H9 (cell line): ENCODE measurements around the gene PKN1. TPM values are rescaled to one million over a fixed set of nuclear protein-coding genes. Genes with fewer than 3 reads are reported as not detected.
"Not testable (repeated sequence)": the region's sequence is repeated elsewhere in the genome, so short reads cannot be mapped to it uniquely, and the experiment has no call there.

ENCODE experiments used
- DNase-seq: peaks from one replicate; pipeline ENCODE4 v3.0.0-alpha.2; 2017
- H2AFZ ChIP-seq: one replicate; pipeline ENCODE4 v1.6.1; 2013; ENCODE audit warnings: mild to moderate bottlenecking, low read length, control low read depth, moderate library complexity
- H2AK5ac ChIP-seq: 2 replicates; pipeline ENCODE4 v1.6.1; 2013; ENCODE audit warnings: low read length, control low read depth, mixed read lengths; ENCODE audit not compliant: insufficient read length
- H2BK120ac ChIP-seq: one replicate; pipeline ENCODE4 v1.6.1; 2013; ENCODE audit warnings: low read depth, mild to moderate bottlenecking, low read length, control low read depth, inconsistent platforms; ENCODE audit not compliant: poor library complexity, severe bottlenecking
- H2BK12ac ChIP-seq: 2 replicates; pipeline ENCODE4 v1.6.1; 2013; ENCODE audit warnings: low read length, control low read depth, mixed read lengths, low read depth; ENCODE audit not compliant: insufficient read length
- H2BK15ac ChIP-seq: 2 replicates; pipeline ENCODE4 v1.6.1; 2013; ENCODE audit warnings: low read depth, low read length, control low read depth
- H2BK20ac ChIP-seq: one replicate; pipeline ENCODE4 v1.6.1; 2013; ENCODE audit warnings: low read depth, mild to moderate bottlenecking, low read length, control low read depth, inconsistent platforms; ENCODE audit not compliant: poor library complexity, severe bottlenecking
- H2BK5ac ChIP-seq: 2 replicates; pipeline ENCODE4 v1.6.1; 2013; ENCODE audit warnings: low read length, control low read depth, mixed read lengths; ENCODE audit not compliant: insufficient read length
- H3K14ac ChIP-seq: 2 replicates; pipeline ENCODE4 v1.6.1; 2013; ENCODE audit warnings: low read length, control low read depth; ENCODE audit not compliant: insufficient read depth
- H3K18ac ChIP-seq: 2 replicates; pipeline ENCODE4 v1.6.1; 2013; ENCODE audit warnings: low read depth, mild to moderate bottlenecking, mixed read lengths, low read length, control low read depth; ENCODE audit not compliant: insufficient read length
- H3K23ac ChIP-seq: 2 replicates; pipeline ENCODE4 v1.6.1; 2013; ENCODE audit warnings: low read length, control low read depth, mixed read lengths, low read depth; ENCODE audit not compliant: insufficient read length
- H3K23me2 ChIP-seq: 2 replicates; pipeline ENCODE4 v1.6.1; 2013; ENCODE audit warnings: low read depth, mild to moderate bottlenecking, mixed read lengths, low read length, control low read depth; ENCODE audit not compliant: insufficient read length, poor library complexity, severe bottlenecking
- H3K27ac ChIP-seq: 2 replicates; pipeline ENCODE4 v1.5.1; 2013; ENCODE audit warnings: low read length, control low read depth, mixed read lengths, low read depth; ENCODE audit not compliant: insufficient read length
- H3K27me3 ChIP-seq: 2 replicates; pipeline ENCODE4 v1.6.1; 2013; ENCODE audit warnings: low read length, control low read depth, inconsistent platforms; ENCODE audit not compliant: insufficient read depth
- H3K4ac ChIP-seq: 2 replicates; pipeline ENCODE4 v1.6.1; 2013; ENCODE audit warnings: low read depth, mild to moderate bottlenecking, control low read depth, inconsistent platforms, low read length, moderate library complexity
- H3K4me1 ChIP-seq: 2 replicates; pipeline ENCODE4 v1.6.1; 2013; ENCODE audit warnings: low read length, control low read depth, inconsistent platforms; ENCODE audit not compliant: insufficient read depth
- H3K4me2 ChIP-seq: 2 replicates; pipeline ENCODE4 v1.6.1; 2013; ENCODE audit warnings: low read length, control low read depth, mixed read lengths; ENCODE audit not compliant: insufficient read length, insufficient read depth
- H3K56ac ChIP-seq: 2 replicates; pipeline ENCODE4 v1.6.1; 2013; ENCODE audit warnings: low read depth, mild to moderate bottlenecking, mixed read lengths, low read length, control low read depth; ENCODE audit not compliant: insufficient read length
- H3K79me1 ChIP-seq: 2 replicates; pipeline ENCODE4 v1.6.1; 2013; ENCODE audit warnings: low read depth, mild to moderate bottlenecking, moderate library complexity, low read length, control low read depth, inconsistent platforms; ENCODE audit not compliant: insufficient read depth, poor library complexity, severe bottlenecking
- H3K79me2 ChIP-seq: 2 replicates; pipeline ENCODE4 v1.6.1; 2013; ENCODE audit warnings: low read length, control low read depth, inconsistent platforms; ENCODE audit not compliant: insufficient read depth
- H3K9ac ChIP-seq: 2 replicates; pipeline ENCODE4 v1.6.1; 2013; ENCODE audit warnings: low read length, control low read depth, mixed read lengths; ENCODE audit not compliant: insufficient read length; ENCODE audit errors: extremely low read depth
- H3K9me3 ChIP-seq: one replicate; pipeline ENCODE4 v1.6.1; 2013; ENCODE audit warnings: low read depth, low read length, inconsistent platforms; ENCODE audit not compliant: control insufficient read depth
- H3T11ph ChIP-seq: one replicate; pipeline ENCODE4 v1.6.1; 2013; ENCODE audit warnings: mild to moderate bottlenecking, low read length, control low read depth, inconsistent platforms
- H4K20me1 ChIP-seq: one replicate; pipeline ENCODE4 v1.6.1; 2013; ENCODE audit not compliant: control insufficient read depth, insufficient read length, insufficient read depth
- H4K5ac ChIP-seq: 2 replicates; pipeline ENCODE4 v1.6.1; 2013; ENCODE audit warnings: low read depth, mild to moderate bottlenecking, mixed read lengths, low read length, control low read depth; ENCODE audit not compliant: insufficient read length
- H4K8ac ChIP-seq: replicated peaks from 2 replicates; pipeline ENCODE4 v1.6.1; 2013; ENCODE audit warnings: low read length, control low read depth, mixed read lengths, low read depth; ENCODE audit not compliant: insufficient read length
- H4K91ac ChIP-seq: 2 replicates; pipeline ENCODE4 v1.6.1; 2013; ENCODE audit warnings: low read depth, mild to moderate bottlenecking, moderate library complexity, mixed read lengths, low read length, control low read depth; ENCODE audit not compliant: insufficient read length
- H3K27ac Mint-ChIP-seq, 3 experiments: 2 replicates in 2 of 3; 3 replicates in 1 of 3; pipeline ENCODE4 v1.8.0; 2020 to 2021; ENCODE audit warnings: mixed read lengths in 3 of 3, mild to moderate bottlenecking in 1 of 3, moderate library complexity in 1 of 3
- H3K27me3 Mint-ChIP-seq: 2 replicates; pipeline ENCODE4 v1.8.0; 2021; ENCODE audit warnings: low read depth, mild to moderate bottlenecking, moderate library complexity, mixed read lengths
- H3K36me3 Mint-ChIP-seq, 3 experiments: 2 replicates in 2 of 3; 3 replicates in 1 of 3; pipeline ENCODE4 v1.8.0; 2020 to 2021; ENCODE audit warnings: low read depth in 3 of 3, mixed read lengths in 3 of 3; ENCODE audit not compliant: insufficient read depth in 1 of 3
- H3K4me1 Mint-ChIP-seq, 2 experiments: 2 replicates each; pipeline ENCODE4 v1.8.0; 2020; ENCODE audit warnings: mixed read lengths in 2 of 2
- H3K4me3 Mint-ChIP-seq, 2 experiments: 2 replicates in 1 of 2; 3 replicates in 1 of 2; pipeline ENCODE4 v1.8.0; 2020 to 2021; ENCODE audit warnings: mild to moderate bottlenecking in 2 of 2, mixed read lengths in 2 of 2, moderate library complexity in 1 of 2
- H3K9me3 Mint-ChIP-seq, 2 experiments: 2 replicates in 1 of 2; 3 replicates in 1 of 2; pipeline ENCODE4 v1.8.0; 2020; ENCODE audit warnings: mild to moderate bottlenecking in 2 of 2, mixed read lengths in 2 of 2, moderate library complexity in 1 of 2
- WGBS: extraction: QIAGEN DNeasy Blood & Tissue Kit; methylation state at CpG from one replicate; pipeline ENCODE4 v1.1.7; 2013; ENCODE audit warnings: missing lambda C conversion rate, low lambda C conversion rate, mixed read lengths; ENCODE audit not compliant: insufficient read length; ENCODE audit errors: extremely low coverage; 5-methylcytosine and 5-hydroxymethylcytosine counted together
- total RNA-seq: library from RNA; stranded (reverse); gene quantifications from 2 replicates; pipeline ENCODE4 v1.2.1, GENCODE V29; 2021
- TF ChIP-seq, protein P1 (sequence below): fragments of 200-600 bp; sonication (generic); conservative IDR thresholded peaks from 3 replicates; pipeline ENCODE4 v1.8.0; 2021; ENCODE audit warnings: antibody characterized with exemption, mild to moderate bottlenecking

The PKN1 gene
- total RNA-seq, 1 experiment from 2014 or later = 159 TPM

DNA sequence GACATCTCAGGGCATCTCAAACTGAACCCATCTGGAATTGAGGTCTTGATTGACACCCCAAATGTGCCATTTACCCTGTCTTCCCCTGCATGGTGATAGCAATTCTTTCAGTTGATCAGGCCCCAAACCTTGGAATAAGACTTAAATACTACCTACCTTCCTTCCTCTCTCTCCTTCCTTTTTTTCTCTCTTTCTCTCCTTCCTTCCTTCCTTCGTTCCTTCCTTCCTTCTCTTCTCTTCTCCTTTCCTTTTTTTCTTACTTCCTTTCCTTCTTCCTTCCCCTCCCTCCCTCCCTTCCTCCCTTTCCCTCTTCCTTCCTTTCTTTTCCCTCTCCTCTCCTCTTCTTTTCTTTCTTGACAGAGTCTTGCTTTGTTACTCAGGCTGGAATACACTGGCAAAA is 70.2 kb downstream of the PKN1 start:
- no peak overlapping the region for H3K4me2 ChIP-seq
- no peak overlapping the region for H2BK15ac ChIP-seq
- H3K27me3 ChIP-seq = no peaks in the 10 kb centered on the region
- H3T11ph ChIP-seq = no peak overlapping the region
- H3K79me2 ChIP-seq = no peaks in the 10 kb centered on the region
- H3K9me3 ChIP-seq = no peaks in the 10 kb centered on the region
- H3K4me1 ChIP-seq = no peaks in the 10 kb centered on the region
- H2AK5ac ChIP-seq = no peak overlapping the region
- no peak overlapping the region for H3K56ac ChIP-seq
- H4K91ac ChIP-seq = no peak overlapping the region
- no peaks in the 10 kb centered on the region for H4K20me1 ChIP-seq
- Mint-ChIP-seq H3K27me3 (peaks cover 8% of the 10 kb centered on the region), H3K36me3 (no peaks in the 10 kb centered on the region), H3K27ac (no peak overlapping the region), H3K9me3 (no peaks in the 10 kb centered on the region), H3K4me3 (no peak overlapping the region), H3K4me1 (peaks cover 5 to 11% of the 10 kb centered on the region in 2 experiments; a peak in 3 of 4 replicates)
- H4K8ac ChIP-seq = no peak overlapping the region
- no peak overlapping the region for H2AFZ ChIP-seq
- no peak overlapping the region for H3K18ac ChIP-seq
- H3K27ac ChIP-seq = no peak overlapping the region
- TF ChIP-seq, protein P1, sequence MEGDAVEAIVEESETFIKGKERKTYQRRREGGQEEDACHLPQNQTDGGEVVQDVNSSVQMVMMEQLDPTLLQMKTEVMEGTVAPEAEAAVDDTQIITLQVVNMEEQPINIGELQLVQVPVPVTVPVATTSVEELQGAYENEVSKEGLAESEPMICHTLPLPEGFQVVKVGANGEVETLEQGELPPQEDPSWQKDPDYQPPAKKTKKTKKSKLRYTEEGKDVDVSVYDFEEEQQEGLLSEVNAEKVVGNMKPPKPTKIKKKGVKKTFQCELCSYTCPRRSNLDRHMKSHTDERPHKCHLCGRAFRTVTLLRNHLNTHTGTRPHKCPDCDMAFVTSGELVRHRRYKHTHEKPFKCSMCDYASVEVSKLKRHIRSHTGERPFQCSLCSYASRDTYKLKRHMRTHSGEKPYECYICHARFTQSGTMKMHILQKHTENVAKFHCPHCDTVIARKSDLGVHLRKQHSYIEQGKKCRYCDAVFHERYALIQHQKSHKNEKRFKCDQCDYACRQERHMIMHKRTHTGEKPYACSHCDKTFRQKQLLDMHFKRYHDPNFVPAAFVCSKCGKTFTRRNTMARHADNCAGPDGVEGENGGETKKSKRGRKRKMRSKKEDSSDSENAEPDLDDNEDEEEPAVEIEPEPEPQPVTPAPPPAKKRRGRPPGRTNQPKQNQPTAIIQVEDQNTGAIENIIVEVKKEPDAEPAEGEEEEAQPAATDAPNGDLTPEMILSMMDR = no peak
- no peaks in the 10 kb centered on the region for H3K23me2 ChIP-seq
- no peak overlapping the region for H3K23ac ChIP-seq
- H3K79me1 ChIP-seq = no peaks in the 10 kb centered on the region
- no peak overlapping the region for H2BK20ac ChIP-seq
- WGBS = no CpG with 5 or more reads among the region's 1 CpG
- H2BK120ac ChIP-seq = no peak overlapping the region
- no peak overlapping the region for H4K5ac ChIP-seq
- no peak overlapping the region for H2BK5ac ChIP-seq
- H3K9ac ChIP-seq = no peak overlapping the region
- no peak overlapping the region for H3K14ac ChIP-seq
- no peak overlapping the region for H3K4ac ChIP-seq
- H2BK12ac ChIP-seq = no peak overlapping the region
- no peak for DNase-seq

DNA sequence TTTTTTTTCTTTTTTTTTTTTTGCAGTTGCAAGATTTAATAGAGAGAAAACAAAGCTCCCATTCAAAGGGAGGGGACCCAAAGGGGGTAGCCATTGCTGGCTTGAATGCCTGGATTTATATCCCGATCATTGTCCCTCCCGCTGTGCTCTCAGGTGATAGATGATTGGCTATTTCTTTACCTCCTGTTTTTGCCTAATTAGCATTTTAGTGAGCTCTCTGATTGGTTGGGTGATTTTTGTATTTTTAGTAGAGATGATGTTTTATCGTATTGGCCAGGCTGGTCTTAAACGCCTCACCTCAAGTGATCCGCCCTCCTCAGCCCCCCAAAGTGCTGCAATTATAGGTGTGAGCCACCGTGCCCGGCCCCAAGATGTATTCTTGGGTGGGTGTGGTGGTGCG is 71.5 kb downstream of the PKN1 start:
- H3K27me3 ChIP-seq, H3K9me3 ChIP-seq, H3K14ac ChIP-seq, H2BK15ac ChIP-seq, H4K20me1 ChIP-seq, H4K91ac ChIP-seq, H3K23ac ChIP-seq, H3K79me1 ChIP-seq, H3K27me3 Mint-ChIP-seq, H3K4me2 ChIP-seq, H3K4ac ChIP-seq, H2BK20ac ChIP-seq, H2BK12ac ChIP-seq, H3K9ac ChIP-seq, H3K56ac ChIP-seq, H2AFZ ChIP-seq, DNase-seq, H3K4me3 Mint-ChIP-seq, H4K8ac ChIP-seq, H2AK5ac ChIP-seq, H3K79me2 ChIP-seq, H4K5ac ChIP-seq, H3K36me3 Mint-ChIP-seq, H3K18ac ChIP-seq, H3K27ac Mint-ChIP-seq, H3K27ac ChIP-seq, H3K9me3 Mint-ChIP-seq, H2BK120ac ChIP-seq, H3K23me2 ChIP-seq, H2BK5ac ChIP-seq, H3T11ph ChIP-seq, H3K4me1 ChIP-seq: not testable (repeated sequence)
- H3K4me1 Mint-ChIP-seq = peaks cover 5 to 11% of the 10 kb centered on the region in 2 experiments; a peak in 3 of 4 replicates
- WGBS = no CpG with 5 or more reads among the region's 8 CpGs
